GM21423 (cell line): ENCODE measurements around the gene PRKCH.

Experiments
- ATAC-seq: cut with Tn5 transposase; IDR thresholded peaks from one replicate; pipeline ENCODE4 v1.9.1; 2021; ENCODE audit warnings: mild to moderate bottlenecking, moderate library complexity; ENCODE audit not compliant: unreplicated experiment

PRKCH gene

GRCh38 chr14:61540931-61541330 lies 219.6 kb downstream of the PRKCH start:
- no peak for ATAC-seq

DNA sequence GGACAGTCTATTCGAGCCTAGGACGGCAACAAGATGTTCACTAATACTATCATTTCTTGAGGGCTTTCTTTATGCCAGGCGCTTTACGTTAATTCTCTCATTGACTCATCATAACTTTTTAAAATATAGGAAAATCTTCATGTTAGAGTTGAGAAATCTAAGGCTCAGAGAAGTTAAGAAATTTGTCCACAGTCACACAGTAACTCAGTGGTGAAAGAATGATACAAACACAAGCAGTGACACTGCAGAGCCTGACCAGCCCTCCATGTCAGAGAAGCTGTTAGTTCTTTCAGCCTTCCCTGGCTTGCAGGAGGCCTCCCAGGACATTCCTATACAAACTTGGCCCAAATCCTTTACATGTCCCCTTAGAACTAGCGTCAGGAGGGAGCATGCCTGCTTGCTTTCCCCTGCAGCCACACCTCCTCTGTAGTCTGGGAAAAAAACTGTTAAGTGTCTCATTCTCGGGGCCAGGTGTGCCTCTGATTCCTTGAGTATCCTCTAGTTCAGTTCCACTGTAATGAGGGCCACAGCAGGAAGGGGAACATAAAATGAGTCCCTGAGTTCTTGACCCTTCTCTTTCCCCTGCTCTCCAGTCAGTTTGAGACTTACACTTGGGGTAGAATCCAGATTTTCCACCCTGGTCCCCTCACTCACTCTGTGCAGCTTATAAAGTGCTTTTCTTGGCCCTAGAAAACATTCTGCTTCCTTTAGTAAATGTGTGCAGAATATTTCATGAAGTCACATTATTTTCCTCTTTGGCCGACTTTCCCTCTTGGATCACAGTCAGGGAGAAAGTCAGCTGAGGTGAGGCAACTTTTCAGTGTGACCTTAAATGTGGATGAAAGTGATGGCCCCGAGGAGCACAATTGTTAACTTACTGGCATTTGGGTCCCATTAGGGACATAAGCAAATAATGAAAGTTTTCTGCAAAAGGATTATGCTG lies 221.7 kb downstream of the PRKCH start:
- ATAC-seq = no peak

GRCh38 chr14:61543946-61544345 lies 222.6 kb downstream of the PRKCH start:
- no peak for ATAC-seq

DNA sequence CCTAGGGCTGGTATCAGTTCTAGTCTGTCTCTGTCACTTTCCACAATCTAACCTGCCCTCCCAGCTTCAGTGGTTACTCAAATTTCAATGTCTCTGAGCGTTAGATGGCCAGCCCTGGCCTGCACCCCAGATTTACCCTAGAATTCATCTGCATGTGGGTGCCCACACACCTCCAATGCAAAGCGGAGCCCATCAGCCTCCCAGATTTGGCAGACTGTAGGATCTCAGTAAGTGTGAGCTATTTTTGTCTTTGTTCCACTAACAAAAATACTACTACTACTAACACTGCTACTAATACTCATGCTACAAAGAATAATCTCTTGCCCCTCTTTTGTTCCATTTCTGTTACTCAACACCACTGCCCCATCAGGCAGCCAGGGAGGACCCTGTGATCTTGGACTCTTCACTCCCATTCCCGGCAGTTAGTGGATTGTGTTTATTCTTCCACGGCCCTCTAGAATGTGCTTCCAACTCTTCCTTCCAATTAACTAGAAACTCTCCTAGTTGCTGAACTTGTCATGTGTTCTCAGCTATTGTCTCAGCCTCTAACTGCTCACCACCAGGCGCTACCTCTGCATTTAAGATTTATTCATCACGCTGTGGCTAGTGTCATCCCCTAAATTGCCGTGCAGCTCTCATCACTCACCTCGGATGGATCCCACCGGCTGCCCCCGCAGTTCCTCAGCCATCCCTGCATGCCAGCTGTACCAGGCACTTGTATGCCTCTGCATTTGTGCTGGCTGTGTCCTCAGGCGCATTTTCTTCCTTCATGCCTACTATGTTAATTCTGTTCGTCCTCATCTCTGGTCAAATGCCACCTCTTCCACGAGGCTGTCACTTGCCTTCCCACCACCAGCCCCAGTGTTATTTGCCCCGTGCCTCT lies 223.3 kb downstream of the PRKCH start:
- no peak for ATAC-seq

- no peak for ATAC-seq
Measured at GRCh38 chr14:61545726-61546455, 224.5 kb downstream of the PRKCH start.

DNA sequence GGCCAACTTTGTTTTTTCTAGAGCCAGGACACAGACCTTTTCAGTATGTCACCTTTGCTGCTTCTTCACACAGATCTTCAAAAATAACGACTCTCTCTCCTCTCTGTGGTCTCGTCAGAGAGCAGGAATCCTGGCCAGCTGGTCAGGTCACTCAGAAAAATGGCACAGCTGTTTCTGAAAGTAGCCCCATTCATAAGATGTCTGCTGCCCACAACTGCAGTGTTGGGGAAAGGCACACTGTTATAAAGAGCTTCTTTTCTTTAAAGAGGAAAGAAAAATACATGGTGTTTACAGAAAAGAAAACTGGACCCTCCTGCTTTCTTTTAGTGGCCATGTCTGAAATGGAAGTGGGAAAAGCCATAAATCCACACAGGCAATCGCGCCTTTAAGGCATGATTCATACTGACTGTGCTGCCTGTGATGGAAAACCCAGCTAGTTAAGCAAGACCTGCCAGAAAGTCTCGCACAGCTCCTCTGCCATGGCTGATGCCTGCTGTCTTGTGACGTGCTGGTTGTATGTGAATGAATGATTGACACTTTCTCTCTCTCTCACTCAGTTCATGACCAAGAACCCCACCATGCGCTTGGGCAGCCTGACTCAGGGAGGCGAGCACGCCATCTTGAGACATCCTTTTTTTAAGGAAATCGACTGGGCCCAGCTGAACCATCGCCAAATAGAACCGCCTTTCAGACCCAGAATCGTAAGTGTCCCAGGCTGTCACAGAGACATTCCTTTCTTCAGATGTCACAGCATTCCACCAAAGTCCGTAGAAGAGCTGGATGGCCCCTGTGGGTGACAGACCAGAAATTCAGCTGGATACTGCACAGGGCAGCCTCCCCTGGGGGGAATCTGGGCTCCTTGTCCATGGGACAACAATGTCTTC lies 226.0 kb downstream of the PRKCH start:
- ATAC-seq = no peak

DNA sequence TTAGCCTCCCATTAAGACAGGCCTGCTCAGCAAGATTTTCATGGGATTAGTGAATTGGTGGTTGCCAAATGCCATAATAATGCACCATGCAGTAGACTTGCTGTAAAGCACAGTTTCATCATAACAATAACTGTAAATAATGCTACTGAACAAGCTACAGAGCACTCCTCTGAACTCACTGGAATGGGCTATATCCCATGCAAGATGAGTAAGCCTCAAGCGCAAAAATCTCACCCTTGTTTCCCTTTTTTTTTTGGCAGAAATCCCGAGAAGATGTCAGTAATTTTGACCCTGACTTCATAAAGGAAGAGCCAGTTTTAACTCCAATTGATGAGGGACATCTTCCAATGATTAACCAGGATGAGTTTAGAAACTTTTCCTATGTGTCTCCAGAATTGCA lies 228.0 kb downstream of the PRKCH start:
- ATAC-seq = no peak

GRCh38 chr14:61551384-61551783 lies 230.0 kb downstream of the PRKCH start:
- ATAC-seq = no peak

GRCh38 chr14:61552241-61552640 lies 230.9 kb downstream of the PRKCH start:
- ATAC-seq = no peak

DNA sequence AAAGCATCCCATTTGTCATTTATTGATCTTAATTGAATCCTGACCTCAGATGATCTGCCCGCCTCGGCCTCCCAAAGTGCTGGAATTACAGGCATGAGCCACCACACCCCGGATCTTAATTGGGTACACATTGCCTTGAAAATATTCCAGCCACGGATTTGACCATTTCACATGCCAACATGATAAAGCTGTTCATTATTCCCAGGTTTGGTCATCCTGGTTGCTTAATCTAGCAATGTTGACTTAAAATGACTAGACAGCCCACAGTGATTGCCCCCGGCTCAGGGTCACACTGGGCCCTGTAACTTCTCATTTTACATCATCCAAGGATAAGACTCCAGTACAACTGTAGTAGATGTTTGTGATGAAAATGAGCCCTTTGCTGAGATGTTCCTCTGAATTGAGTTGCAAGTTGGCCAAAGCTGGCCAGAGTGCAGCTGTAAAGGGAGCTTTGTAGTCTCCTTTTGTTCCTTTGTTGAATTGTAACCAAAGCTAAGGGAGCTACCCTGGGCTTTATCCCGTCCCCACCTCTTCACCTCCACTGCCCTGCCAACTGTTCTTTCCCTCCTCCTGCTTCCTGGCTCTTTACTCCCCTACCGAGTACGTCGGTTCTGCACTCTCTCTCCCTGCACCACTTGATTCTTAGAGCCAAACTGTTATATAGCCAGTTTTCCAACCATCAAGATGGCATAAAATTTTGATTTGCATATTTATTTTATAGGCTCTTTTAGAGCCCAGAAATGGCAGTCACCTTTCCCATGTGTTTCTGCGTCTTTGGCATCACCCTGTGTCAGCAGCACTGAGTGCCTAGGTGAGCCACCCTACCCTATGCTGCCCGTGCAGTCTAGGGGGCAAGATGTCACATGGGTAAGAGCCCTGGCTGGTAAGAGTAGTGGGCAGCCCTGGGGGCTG lies 232.6 kb downstream of the PRKCH start:
- ATAC-seq = no peak

DNA sequence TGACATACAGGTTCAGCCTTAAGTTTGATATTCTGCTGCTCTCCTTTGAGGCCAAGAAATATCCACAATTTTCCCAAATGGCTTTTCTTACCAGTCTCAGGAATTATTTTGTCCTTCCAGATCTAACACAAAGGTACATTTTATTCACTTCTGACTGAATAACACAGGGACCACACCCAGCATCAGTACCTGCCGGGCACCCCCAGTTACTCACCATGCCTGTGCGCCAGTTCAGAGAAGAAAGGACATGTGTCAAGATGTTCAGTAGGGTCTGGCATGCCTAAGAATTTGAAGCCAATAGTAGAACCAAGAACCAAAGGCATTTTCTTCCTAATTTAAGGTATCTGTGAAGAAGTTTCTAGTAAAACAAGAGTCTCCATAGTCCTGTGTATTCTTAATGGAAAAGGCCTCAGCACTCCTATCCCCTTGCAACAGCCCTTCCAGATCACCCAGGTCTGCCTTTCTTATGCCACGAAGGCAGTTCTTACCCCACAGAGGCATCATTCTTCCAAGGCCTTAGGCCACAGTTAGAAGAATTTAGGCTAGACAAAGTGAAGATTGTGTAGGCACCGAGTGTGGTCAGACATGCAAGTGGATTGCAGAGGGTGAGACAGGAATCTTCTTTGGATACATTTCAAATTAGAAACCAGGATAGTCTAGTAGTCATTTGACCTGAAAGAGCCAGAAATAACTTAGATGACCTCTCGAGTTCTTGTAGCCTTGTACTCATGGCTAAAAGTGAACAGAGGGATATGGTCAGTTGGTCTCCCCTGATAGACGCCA lies 233.9 kb downstream of the PRKCH start:
- ATAC-seq = no peak

- ATAC-seq = no peak
Measured at GRCh38 chr14:61556455-61556854, 235.1 kb downstream of the PRKCH start.

DNA sequence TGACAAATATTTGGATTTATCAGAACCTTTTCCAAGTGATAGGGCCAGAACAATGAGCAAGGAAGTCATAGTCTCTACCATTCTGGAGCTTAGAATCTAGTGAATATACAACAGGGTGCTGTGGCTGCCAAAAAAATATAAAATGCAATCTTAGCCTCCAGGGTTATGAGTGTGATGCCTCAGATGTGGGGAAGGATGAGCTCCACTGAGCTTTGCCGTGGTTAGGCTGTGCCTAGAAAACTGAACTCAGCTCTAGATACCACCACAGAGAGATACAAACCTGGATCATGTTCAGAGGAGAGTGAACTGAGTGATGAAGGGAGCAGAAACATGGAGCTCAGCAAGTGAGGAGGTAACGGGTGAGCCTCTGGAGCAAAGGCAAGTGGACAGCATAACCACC lies 235.9 kb downstream of the PRKCH start:
- no peak for ATAC-seq

- ATAC-seq = no peak
Measured at GRCh38 chr14:61557854-61558253, 236.5 kb downstream of the PRKCH start.

GRCh38 chr14:61558271-61558670 lies 236.9 kb downstream of the PRKCH start:
- no peak for ATAC-seq

DNA sequence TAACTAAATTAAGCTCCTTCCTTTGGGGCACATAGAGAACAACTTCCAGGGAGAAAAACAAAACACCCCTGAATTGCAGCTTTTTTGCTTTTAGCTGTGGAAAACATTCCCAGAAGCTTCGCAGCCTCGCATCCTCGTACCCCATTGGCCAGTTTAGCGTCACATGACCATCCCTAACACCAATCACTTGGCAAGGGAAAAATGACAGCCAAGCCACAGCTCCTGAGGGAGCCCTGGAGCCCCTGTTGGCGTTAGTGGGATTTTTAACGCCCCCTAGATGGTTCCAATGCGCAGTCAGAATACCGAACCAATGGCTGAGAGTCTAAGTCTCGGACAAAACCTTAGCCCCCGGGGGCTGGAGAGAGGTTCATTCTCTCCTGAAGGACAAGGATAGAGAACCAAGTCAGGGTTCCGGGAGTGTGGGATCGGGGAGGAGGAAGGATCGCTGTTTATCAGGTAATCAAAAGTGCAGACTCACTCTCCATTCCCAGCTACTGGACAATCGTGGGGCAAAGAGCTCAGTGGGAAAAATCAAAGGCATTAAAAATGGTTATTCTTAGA lies 238.3 kb downstream of the PRKCH start:
- no peak for ATAC-seq

GRCh38 chr14:61560323-61560722 lies 238.9 kb downstream of the PRKCH start:
- no peak for ATAC-seq

GRCh38 chr14:61561104-61561503 lies 239.7 kb downstream of the PRKCH start:
- ATAC-seq = no peak
